HG02610 (cell line): ENCODE data around the gene LRIG1.

Source experiments
- ATAC-seq: cut with Tn5 transposase; IDR thresholded peaks from one replicate; pipeline ENCODE4 v1.9.1; 2021; ENCODE audit warnings: mild to moderate bottlenecking, moderate library complexity; ENCODE audit not compliant: unreplicated experiment

The LRIG1 gene

DNA sequence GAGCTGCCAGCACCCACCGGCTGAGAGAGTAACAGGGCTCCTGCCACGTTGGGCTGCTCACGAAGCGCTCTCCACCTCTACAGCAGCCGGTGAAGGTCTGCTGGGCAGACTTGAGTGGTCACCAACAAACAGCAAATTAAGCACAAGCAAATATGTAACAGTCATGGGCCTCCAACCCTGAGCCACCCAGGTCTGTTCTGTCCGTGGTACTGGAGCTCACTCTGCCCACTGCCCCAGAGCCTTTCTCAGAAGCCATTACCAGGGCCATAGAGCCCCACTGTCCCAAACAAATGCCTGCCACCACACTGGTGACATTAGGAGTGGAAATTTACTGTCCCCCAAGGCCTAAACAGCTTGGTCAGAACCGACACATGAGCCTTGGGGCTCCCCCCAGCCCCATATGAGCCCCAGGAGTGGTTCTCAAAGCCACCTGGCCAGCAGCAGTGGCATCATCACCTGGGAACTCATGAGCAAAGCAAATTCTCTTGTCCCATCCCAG is 56.6 kb downstream of the LRIG1 start:
- ATAC-seq = no peak

DNA sequence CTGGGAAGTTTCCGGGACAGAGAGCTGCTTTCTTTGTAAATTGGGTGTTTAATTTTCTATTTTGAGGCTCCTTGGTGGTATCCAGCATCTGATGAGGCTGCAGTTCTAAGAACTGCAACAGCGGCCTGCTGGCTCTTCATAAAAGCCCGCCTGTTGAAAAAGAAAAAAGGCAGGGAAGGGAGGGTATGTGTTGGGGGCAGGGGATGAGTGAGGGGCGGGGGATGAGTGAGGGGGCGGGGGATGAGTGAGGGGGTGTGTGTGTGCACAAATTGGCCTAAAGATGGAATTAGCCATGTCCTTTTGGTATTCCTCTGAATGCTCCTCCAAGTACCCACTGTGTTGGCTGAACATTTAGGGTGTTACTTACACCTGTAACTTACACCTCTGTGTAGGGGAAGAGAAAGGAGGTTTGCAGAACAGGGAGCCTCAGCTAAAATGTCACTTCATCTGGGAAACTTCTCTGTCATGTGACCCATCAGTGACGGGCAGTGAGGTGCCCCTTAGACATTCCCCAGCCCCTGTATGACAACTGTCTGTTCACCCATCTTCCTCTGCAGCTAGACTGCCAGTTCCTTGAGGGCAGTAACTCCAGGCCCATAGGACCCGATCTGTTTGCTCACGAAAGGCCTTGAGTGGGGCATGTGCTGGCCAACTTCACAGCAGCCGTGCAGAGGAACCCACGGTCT is 57.6 kb downstream of the LRIG1 start:
- no peak for ATAC-seq

DNA sequence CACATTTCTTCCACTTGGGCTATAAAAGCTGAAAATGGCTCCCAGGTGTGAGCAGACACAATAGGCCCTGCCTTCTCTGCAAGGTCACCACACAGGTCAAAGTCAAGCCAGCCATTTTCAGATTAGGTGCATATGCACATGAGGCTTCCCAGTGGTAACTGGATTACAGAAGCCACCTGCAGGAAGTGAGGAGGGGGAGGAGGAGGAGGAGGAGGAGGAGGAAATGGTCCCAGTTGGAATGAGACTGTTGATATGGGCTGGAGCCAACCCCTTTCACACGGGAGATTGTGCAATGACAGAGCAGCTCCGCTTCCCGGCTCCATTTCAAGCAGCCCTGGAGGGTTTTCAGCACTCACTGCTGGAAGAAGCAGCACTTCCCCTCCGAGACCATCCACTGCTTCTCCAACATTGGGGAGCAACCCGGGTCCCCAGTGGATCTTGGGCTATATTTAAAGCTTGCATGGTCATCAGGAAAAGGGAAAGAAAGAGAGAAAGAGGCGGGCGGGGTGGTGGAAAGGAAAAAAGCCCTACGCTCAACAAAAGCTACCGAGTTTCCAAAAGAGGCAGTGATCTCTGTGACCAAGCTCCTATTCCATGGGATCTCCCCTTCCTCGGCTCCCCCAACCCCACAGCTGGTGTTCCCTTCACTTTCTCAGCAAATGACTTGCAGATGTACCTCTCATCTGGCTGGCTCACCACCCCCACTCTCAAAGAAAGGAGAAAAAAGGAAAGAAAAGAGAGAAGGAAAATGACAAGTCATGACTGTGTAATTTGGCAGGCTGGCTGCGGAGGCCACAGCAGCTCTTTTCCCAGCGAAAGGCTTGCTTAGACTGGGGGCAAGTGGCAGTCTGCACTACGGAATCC is 58.3 kb downstream of the LRIG1 start:
- no peak for ATAC-seq

DNA sequence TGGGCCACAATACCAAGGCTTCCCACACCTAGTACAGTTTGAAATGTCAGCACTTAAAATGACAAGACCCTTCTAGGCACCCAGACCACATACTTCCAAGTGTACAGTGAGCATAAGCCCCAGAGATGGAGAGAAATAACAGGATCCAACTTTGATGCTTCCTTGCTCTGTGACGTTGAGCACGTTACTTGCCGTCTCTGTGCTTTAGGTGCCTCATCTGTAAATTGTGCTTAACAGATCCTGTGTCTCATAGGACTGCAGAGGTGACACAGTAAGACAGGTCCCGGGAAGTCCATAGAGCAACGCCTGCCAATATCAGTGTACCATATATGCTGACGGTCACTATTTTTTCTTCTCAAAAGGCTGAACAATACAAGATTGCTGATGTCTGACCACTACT is 59.1 kb downstream of the LRIG1 start:
- no peak for ATAC-seq

DNA sequence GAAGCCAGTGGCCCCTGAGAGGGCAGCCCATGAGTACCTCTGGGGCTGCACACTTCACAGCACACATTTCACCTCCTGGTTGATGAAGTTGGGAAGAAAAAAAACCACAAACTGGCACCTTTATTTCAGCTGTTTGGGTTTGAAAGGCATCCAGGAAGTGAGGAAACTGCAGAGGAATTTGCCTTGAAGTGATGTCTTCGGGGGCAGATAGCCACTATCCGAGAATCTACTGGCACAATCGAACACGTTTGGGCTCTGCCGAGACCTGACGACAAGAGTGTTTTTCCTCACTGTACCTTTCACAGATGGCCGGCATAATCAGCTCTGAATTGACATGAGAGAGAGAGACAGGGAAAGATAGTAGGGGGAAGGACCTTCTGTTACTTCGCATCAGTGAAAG is 59.7 kb downstream of the LRIG1 start:
- no peak for ATAC-seq

DNA sequence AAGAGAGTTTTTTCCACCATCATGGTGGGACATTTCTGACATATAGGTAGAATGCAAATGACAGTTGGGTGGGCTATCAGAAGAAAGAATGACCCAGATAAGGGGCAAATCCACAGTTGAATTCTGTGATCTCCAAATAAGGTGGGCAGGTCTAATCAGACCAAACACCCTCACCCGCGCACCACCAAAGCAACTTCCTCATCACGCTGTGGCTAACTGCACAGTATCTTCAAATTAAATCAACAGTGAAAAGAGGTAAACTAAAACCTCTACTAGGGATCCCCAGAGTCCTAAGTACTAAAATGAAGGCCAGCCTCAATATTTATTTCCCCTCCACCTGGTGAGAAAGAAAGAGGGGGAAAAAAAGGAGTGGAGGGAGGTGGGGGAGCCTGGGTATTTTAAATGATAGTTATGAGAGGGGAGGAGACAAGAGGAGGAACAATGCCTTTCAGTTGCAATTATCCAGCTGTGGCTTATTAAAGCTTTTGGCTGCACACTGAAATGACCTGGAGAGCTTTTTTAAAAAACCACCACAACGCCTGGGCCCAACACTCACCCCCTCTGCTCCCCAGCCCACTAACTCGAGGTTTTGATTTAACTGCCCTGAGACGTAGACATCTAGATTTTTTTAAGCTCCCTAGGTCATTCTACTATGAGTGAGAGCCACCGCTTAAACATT is 61.0 kb downstream of the LRIG1 start:
- no peak for ATAC-seq

DNA sequence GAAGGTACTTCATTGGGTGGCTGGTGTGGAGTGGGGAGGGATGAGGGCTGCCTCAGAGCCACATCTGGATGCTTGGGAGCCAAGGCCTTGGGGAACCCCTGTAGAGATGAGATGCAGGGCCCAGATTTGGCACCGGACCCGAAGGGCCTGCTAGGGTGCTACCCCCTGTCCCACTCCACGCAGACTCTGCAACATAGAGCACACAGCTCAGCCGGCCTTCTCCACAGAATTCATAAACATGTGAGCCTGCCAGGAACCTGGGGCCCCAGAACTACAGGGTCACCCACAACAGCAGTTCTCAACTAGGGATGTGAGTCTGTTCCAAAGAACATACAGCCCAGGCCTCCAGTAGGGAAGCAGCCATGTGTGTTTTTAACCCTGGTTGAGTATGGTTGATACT is 62.8 kb downstream of the LRIG1 start:
- ATAC-seq = no peak

DNA sequence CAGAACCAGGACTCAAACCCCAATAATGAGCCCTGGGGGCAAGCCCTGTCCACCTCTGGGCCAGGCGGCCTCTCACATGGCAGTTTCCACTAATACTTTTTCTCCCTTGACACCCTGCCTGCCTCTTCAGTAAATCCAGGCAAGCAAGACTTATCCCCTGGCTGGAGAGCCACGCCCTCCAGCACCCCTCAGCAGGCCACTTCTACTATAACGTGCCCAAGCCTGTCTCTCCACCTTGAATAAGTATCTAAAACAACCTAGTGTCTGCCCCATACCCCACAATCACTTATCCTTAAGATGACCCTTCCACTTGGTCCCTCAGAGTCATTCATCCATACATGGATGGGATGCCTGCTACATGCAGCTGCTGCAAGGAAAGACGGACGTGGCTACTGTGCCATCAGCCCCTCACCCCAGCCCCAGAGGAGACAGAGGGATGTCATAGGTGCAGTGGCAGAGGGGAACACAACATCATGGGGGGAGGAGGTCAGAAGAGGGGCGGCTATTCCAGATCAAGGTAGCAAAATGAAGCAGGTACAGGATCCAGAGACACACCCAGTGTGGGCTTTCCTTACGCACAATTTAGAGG is 63.4 kb downstream of the LRIG1 start:
- no peak for ATAC-seq

DNA sequence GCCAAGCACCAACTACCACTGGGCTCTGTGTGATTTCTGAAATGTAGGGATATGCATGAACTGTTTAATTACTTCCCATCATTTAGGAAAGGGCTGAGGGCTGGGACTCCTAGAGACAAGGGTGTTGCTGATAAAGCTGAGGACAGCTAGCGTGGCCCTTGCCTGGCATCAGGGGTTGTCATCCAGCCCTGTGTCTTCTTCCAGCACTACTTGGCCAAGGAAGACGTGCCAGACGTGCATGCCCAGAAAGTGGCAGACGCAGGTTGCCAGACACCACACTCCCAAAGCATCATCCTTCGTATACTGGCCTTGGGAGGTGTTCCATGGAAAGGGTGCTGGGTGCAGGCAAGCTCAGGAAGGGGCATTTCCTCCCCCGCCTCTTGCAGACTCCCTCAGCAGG is 64.8 kb downstream of the LRIG1 start:
- ATAC-seq = no peak

DNA sequence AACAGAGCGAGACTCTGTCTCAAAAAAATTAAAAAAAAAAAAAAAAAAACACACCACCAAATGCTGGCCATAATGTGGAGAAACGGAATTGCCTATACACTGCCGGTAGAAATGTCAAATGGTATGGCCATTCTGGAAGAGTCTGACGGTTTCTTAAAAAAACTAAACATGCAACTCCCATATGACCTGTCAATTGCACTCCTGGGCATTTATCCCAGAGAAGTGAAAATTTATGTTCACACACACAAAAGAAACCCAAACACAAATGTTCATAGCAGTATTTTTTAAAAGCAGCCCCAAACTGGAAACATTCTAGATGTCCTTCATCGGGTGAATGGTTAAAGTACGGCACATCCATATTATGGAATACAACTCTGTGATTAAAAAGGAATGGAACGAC is 66.1 kb downstream of the LRIG1 start:
- no peak for ATAC-seq

DNA sequence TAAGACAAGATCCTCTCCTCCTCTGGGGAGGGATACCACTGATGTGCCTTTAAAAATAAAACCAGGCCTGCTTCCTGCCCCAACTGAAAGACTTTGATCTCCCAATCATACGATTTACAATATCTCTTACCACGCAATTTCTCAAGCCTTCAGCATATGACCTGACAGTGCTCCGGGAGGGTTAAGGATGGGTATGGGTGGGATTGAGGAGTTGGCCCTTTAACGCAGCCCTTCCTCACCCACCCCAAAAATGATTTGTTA is 67.4 kb downstream of the LRIG1 start:
- no peak for ATAC-seq

DNA sequence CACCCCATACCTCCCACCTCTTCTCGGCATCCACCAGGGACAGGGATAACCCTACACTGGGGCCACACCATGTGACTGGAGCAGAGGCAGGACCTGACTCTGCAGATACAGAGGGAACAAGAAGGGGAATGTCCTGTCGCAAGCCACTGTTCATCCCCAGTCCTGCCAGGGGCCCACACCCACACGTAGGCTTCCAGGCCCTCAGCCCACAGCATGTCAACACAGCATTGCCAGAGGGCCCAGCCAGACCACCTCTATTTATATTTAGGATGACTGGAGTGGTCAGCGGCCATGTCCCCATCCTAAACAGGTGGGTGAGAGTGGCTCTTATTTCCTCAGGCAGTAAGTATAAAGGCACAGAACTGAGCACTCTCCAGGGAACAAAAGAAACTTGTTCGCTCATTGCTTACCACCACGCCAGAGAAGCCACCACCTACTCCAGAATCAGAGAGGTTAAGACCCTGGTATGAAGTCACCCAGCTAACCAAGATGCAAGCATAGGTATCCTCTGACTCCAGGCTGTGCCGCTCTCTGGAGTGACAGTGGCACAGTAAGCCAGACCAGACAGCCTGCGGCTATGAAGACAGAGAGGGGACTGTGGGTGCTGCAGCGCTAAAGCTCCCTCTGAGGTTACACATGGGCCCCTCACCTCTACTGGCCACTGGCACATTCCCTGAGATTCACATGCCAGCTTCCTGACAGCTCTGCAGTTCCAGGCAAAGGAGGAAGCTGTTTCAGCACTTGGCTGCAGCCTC is 67.9 kb downstream of the LRIG1 start:
- ATAC-seq = no peak

DNA sequence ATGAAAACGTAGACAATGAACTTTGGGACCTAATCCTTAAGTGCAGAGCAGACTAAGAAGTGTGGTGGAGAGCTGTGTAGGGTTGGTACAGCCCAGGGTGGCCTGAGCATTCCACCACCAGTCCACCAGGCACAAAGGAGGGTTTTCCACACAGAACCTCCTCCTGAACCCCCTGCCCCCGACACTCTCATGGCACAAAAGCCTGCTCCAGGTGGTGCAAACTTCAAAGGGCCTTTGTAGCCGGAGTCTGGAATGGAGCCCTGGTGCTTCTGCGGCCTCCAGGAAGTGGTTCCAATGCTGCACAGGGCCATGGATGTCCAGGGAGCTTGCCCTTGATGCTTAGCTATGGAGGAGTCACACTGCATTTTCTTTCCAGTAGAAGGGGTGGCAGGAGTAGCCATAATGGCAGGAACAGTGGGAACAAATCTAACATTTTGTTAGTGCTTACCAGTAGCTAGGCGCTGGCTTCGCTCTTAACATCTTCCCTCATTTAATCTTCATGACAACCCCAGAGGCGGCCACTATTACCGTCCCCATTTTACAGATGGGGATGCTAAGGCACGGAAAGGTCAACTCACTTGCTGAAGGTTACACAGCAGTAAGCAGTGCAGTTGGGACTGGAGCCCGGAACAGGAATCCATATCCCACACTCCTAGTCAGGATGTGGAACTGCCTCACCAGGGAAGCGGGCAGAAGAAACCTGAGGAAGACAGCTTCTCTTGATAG is 68.6 kb downstream of the LRIG1 start:
- no peak for ATAC-seq

DNA sequence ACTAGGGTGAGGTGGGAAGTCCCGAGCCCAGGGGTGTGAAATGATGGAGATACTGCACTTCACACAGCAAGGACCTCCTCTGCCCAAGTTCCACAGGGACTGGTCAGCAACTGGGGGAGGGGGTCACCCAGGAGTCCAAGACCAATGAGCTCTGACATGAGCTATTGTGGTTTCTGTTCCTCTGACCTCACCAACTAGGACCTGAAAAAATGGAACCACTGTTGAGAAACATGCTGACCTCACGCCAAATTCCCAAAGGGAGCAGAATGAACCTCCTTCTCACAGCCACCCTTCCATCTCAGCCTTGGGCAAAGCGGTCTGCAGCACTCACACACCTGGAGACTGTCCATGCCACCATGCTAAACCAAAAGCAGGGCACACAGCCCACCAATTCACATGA is 69.3 kb downstream of the LRIG1 start:
- no peak for ATAC-seq

DNA sequence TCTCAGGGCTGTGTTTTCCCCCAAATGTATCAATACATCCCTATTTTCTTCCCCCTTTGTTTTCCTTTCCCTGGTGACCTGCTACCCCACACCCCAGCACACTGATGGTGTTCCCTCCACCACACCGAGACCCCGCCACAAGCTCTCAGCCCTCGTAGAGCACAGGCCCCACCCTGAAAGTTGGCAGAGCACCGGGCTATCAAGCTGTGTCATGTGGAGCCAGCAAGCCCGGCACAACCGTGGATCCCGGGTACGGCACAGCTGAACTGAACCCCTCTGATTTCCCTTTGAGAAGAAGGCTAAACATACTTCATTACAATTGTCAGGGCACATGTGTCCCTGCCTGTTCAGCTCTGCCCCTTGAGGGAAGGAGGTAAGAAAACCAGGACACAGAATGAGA is 69.9 kb downstream of the LRIG1 start:
- no peak for ATAC-seq

DNA sequence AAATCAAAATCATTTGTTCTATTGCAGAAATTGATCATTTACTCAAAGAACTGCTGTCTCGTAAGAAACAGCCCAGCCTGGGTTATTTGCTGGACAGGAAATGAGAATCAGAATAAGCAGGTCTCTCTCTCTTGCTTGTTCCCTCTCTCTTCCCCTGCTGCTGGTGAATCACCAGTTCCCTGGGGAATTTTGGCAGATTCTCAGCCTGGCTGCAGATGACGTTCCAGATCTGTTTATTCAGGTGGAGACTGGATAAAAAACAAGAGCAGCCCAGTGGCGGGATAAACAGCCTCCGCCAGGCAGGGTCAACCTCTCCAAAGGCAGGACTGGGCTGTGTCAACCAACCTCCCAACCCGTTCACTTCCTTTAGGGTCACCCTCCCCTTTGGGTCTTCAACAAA is 72.1 kb downstream of the LRIG1 start:
- no peak for ATAC-seq

DNA sequence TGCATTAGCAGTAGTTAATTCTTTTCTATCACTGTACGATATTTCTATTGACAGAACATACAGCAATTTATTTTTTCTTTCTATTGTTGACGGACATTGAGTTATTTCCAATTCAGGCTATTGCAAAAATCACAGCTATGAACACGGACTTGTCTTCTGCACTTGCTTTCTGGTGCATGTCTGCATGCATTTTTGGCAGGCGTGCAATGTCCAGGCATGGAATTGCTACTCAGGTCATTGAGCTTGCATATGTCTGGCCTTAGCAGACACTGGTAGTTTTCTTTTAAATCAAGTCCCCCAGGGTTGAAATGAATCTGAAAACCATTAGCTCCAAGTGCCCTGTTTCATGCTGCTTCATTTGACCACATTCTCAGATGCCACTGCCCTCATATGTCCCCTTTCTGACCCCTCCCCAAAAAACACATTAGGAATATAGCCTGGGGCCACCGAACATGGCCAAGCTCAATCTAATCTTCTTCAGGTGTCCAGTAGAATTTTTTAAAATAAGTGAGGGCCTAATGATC is 72.8 kb downstream of the LRIG1 start:
- no peak for ATAC-seq

DNA sequence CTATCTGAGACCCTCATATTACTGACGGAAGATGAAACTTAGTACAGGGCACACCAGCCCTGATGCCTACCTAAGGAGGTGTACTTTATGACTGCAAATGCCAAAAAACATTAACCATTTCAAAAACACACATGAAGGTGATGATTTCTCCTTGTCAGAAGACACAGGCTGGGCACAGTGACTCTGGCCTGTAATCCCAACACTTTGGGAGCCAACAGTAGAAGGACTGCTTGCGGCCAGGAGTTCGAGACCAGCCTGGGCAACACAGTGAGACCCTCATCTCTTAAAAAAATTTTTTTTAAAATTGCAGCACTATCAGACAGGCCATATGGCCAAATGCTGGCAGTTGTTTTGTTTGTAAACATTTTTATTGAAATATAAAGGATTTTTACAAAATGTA is 73.5 kb downstream of the LRIG1 start:
- ATAC-seq = no peak

DNA sequence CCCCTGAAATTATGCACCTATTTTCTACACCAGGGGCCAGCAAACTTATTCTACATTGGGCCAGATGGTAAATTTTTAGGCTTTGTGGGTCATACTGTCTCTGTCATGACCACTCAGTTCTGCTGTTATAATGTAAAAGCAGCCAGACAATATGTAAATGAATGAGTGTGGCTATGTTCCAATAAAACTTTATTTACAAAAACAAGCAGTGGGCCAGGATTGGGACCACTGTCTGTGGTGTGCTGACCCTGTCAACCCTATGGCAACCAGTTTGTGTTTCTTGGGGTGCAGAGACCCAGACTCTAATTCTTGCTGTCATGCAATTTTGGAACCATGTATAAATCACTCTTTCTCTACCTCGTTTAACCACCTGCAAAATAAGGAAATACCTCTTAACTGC is 74.7 kb downstream of the LRIG1 start:
- ATAC-seq = no peak

DNA sequence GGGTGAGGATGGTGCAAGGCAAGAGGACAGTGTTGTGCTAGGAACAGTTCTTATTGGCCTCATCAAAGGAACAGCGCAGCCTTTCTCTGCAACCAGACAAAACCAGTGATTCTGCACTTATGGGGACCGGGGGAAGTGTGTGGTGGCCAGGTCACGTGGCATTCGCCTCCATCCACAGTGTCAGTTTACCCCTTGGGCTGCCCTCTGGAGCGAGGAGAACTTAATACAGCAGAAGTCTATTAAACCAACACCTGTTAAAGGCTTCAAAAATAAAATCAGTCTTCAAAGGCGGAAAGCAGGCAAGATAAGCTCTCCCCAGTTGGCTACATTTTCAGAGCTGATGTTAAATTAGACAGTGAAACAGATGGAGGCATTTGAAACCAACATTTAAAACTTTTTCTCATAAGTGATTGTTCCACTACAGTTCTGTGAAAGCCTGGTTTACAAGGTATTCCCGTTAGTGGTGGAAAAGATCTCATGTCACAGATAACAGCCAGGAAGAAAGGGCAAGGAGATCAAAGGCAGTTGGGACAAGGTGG is 75.2 kb downstream of the LRIG1 start:
- no peak for ATAC-seq
